Measurements from ENCODE around the gene TNFSF8. TPM values are rescaled to one million over a fixed set of nuclear protein-coding genes. Genes with fewer than 3 reads are reported as not detected.

TNFSF8 gene
- polyA plus RNA-seq, 1 of the 3 experiments (the other 2 are of a cell fraction): not detected

GRCh38 chr9:114909661-114910060, 20.7 kb downstream of the TNFSF8 start (continued):
- TF ChIP-seq RAD21 (IDR thresholded peaks at IDR 0.05; ENCODE audit: low read length) (no peak), YY1 (IDR thresholded peaks at IDR 0.05; ENCODE audit: low read depth) (no peak), FOXM1 (IDR thresholded peaks at IDR 0.05; ENCODE audit: low read depth) (no peak), JUND (IDR thresholded peaks at IDR 0.05) (no peak), CTCF (IDR thresholded peaks at IDR 0.05) (no peak), ZBTB33 (IDR thresholded peaks at IDR 0.05; ENCODE audit: borderline replicate concordance, low read depth) (no peak), NRF1 (IDR thresholded peaks at IDR 0.05; ENCODE audit: low read depth, low read length) (no peak), IRF3 (IDR thresholded peaks at IDR 0.05; ENCODE audit: low read depth, low read length) (no peak), EZH2phosphoT487 (IDR thresholded peaks at IDR 0.05; ENCODE audit: borderline replicate concordance, low read depth) (no peak), SMC3 (IDR thresholded peaks at IDR 0.05; ENCODE audit: low read depth, low read length) (no peak)

GRCh38 chr9:114908805-114909448, 21.5 kb downstream of the TNFSF8 start:
- no peak overlapping the region for H3K4me3 ChIP-seq (ENCODE audit: low read depth in 2 of 2, low read length in 1 of 2)
- no peak overlapping the region for H3K9ac ChIP-seq
- 59% methylated on average over 6 of the region's 6 CpGs for WGBS (ENCODE audit: low lambda C conversion rate)
- no peak for TF ChIP-seq EZH2phosphoT487 (IDR thresholded peaks at IDR 0.05; ENCODE audit: borderline replicate concordance, low read depth)
- H2AFZ ChIP-seq (ENCODE audit: low read depth): no peak overlapping the region
- no peaks in the 10 kb centered on the region for H3F3A ChIP-seq (replicated peaks; ENCODE audit: insufficient read depth)
- no peaks in the 10 kb centered on the region for H3K9me2 ChIP-seq
- no peak for DNase-seq
- ChIA-PET POLR2A (no interaction called here), CTCF (interaction anchor here (0.6 to 3.8 kb wide), 10 partner anchors 9 to 503 kb away, joined by 3 to 42 read pairs (median 4); partner anchors contain the start of gene TEX48)
- H3K79me2 ChIP-seq (ENCODE audit: insufficient read depth): no peaks in the 10 kb centered on the region
- H3K4me2 ChIP-seq: peak overlapping the region; percentile 56
- H3K27me3 ChIP-seq (ENCODE audit: insufficient read depth): no peaks in the 10 kb centered on the region
- peak overlapping the region; percentile 5 to 34; a peak in 2 of 4 replicates for H3K27ac ChIP-seq (ENCODE audit: low read depth in 2 of 2, low read length in 1 of 2)
- H4K20me1 ChIP-seq (ENCODE audit: insufficient read depth): no peaks in the 10 kb centered on the region
- H3K36me3 ChIP-seq (replicated peaks in 1 of 2; ENCODE audit: control insufficient read depth in 1 of 2, insufficient read depth in 2 of 2, low read length in 1 of 2): no peaks in the 10 kb centered on the region
- peaks cover 7 to 33% of the 10 kb centered on the region in 2 experiments for H3K4me1 ChIP-seq (ENCODE audit: control insufficient read depth in 1 of 2, insufficient read depth in 2 of 2, low read depth in 1 of 2, low read length in 1 of 2)
- no peaks in the 10 kb centered on the region for H3K9me3 ChIP-seq

Measured in SK-N-SH (cell line).